ENCODE measurements around the gene GAS7. TPM values are rescaled to one million over a fixed set of nuclear protein-coding genes. Genes with fewer than 3 reads are reported as not detected.
A peak's percentile ranks its signal among the peaks of the same experiment; 100 is the strongest.

The GAS7 gene
- total and polyA plus RNA-seq, 8 donors: 4.1 to 185 (median 30.5) TPM

DNA sequence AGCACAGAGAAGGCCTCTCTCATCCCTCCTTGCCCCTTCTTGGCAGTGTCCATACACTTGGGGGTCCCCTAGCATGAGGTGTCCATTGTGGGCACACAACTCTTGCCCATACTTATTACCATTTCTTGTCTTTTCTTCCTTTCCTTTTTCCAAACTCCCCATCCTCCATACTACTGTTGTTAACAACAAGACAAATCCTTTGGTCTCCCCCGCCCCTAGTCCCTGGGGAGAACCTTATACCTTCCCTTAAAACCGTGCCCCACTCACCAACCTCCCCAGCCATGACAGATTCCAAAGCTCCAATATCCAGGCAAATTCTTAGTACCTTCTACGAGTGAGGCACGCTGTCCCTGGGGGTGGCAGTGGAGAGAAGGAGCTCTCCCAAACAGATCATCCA, 82.9 kb downstream of the GAS7 start:
- peaks cover 4 to 68% (median 42%) of the 10 kb centered on the region in 4 donors for H3K4me1 ChIP-seq
- H3K27me3 ChIP-seq: no peaks in the 10 kb centered on the region
- no peak overlapping the region for H3K4me3 ChIP-seq
- intact Hi-C loops (cut with DNase I; ENCODE audit: low total_unique reads): no loop called here
- no peak for TF ChIP-seq POLR2A (IDR thresholded peaks at IDR 0.05)
- no peak for TF ChIP-seq POLR2AphosphoS5 (IDR thresholded peaks at IDR 0.05)
- TF ChIP-seq EP300 (IDR thresholded peaks at IDR 0.05): no peak
- TF ChIP-seq, protein P1, sequence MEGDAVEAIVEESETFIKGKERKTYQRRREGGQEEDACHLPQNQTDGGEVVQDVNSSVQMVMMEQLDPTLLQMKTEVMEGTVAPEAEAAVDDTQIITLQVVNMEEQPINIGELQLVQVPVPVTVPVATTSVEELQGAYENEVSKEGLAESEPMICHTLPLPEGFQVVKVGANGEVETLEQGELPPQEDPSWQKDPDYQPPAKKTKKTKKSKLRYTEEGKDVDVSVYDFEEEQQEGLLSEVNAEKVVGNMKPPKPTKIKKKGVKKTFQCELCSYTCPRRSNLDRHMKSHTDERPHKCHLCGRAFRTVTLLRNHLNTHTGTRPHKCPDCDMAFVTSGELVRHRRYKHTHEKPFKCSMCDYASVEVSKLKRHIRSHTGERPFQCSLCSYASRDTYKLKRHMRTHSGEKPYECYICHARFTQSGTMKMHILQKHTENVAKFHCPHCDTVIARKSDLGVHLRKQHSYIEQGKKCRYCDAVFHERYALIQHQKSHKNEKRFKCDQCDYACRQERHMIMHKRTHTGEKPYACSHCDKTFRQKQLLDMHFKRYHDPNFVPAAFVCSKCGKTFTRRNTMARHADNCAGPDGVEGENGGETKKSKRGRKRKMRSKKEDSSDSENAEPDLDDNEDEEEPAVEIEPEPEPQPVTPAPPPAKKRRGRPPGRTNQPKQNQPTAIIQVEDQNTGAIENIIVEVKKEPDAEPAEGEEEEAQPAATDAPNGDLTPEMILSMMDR (IDR thresholded peaks at IDR 0.05): no peak
- WGBS, 5 donors: 77 to 86% (median 84%) methylated on average over 4 of the region's 4 CpGs
- H3K36me3 ChIP-seq: no peaks in the 10 kb centered on the region
- H3K9me3 ChIP-seq: no peaks in the 10 kb centered on the region
- DNase-seq: no peak
- peak overlapping the region; percentile 24 to 88 (median 87) for H3K27ac ChIP-seq

DNA sequence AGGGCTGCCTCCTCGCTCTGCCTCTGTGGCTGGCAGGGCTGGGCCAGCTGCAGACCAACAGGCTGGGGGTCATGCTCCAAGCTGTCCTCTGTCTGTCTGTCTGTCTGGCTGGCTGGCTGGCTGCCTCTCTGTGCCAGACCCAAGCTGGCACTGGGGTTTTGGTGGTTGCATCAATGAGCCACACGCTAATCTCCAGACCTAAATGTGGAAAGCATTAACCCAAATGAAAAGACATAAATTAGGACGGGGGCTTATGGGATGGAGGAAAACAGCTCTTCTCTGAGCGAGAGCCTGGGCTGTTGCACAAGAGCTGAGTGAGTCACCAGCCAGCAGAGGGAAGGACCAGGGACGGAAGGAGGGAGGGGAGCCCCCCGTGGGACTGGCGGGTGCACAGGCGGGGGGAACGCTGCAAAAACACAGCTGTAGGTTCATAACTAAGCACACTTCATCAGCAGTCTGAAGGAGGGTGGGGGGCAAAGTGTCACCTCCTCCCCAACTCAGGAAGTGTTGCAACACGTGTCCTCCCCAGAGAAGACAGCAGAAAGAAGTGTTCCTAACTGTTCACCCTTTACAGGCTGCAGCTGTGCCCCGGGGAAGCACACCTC, 83.4 kb downstream of the GAS7 start:
- 18 to 28% (median 24%) methylated on average over 10 to 11 of the region's 11 CpGs for WGBS, 5 donors
- no peaks in the 10 kb centered on the region for H3K9me3 ChIP-seq
- H3K4me3 ChIP-seq: no peak overlapping the region
- H3K4me1 ChIP-seq: peaks cover 4 to 63% (median 37%) of the 10 kb centered on the region in 4 donors
- peak overlapping the region; percentile 73 to 88 (median 87) for H3K27ac ChIP-seq
- peak; percentile 69 to 94 for DNase-seq
- TF ChIP-seq POLR2AphosphoS5 (IDR thresholded peaks at IDR 0.05): peak; percentile 29 to 73 (median 67)
- no peak for TF ChIP-seq POLR2A (IDR thresholded peaks at IDR 0.05)
- no peaks in the 10 kb centered on the region for H3K36me3 ChIP-seq
- no peaks in the 10 kb centered on the region for H3K27me3 ChIP-seq
- intact Hi-C loops (cut with DNase I; ENCODE audit: low total_unique reads): no loop called here

DNA sequence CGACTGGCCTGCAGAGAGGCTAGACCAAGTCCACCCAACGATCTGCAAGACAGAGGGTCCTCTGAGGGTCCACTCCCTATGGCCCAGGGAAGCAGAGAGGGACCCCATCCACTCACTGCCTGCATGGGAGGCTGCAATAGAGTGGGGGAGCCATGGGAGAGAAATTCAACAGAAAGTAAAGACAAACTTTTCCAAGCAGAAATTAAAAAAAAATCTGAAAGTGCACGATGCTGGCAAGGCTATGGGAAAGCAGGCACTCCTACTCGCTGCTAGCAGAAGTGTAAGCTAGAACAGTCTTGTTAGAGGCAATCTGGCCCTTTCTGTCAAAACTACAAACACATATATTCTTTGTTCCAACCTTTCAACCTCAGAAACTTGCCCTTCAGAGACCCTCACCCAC, 85.4 kb downstream of the GAS7 start:
- no peaks in the 10 kb centered on the region for H3K27me3 ChIP-seq
- no peak for TF ChIP-seq POLR2A (IDR thresholded peaks at IDR 0.05)
- TF ChIP-seq EP300 (IDR thresholded peaks at IDR 0.05): no peak
- TF ChIP-seq POLR2AphosphoS5 (IDR thresholded peaks at IDR 0.05): no peak
- TF ChIP-seq, protein P1 (IDR thresholded peaks at IDR 0.05): no peak
- peak overlapping the region in 2 of 5 donors; percentile 87 to 88 for H3K27ac ChIP-seq
- peaks cover 4 to 43% (median 22%) of the 10 kb centered on the region in 4 donors for H3K4me1 ChIP-seq
- intact Hi-C loops (cut with DNase I; ENCODE audit: low total_unique reads): no loop called here
- no peak for DNase-seq
- no peak overlapping the region for H3K4me3 ChIP-seq
- WGBS, 5 donors: 65 to 72% (median 71%) methylated on average over 4 of the region's 4 CpGs
- no peaks in the 10 kb centered on the region for H3K36me3 ChIP-seq
- no peaks in the 10 kb centered on the region for H3K9me3 ChIP-seq

DNA sequence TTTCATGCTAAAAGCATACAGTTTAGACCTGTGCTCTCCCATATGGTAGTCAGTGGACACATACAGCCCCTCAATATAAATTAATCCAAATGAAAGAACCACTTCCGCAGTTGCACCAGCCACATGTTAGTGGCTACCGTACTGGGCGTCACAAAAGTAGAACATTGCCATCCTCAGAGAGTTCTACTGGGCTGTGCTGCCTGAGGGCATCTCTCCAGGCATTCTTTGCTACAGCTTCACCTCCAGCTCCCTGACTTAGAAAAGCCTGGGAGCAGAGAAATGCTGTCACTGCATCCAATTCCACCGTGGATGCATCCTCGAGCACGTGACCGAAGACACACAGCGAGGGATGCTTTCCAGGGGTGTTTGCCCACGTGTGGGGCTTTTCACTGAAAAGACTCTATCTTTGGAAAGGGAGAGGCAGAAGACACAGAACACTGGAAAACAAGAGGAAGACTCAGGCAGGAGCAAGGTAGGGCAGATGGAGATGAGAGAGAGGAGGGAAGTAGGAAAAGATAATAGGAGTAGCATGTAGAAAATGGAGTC, 86.4 kb downstream of the GAS7 start:
- peak overlapping the region in 1 of 5 donors; percentile 87 for H3K27ac ChIP-seq

More for the DNA sequence above, 86.4 kb downstream of the GAS7 start:
- no peak overlapping the region for H3K4me3 ChIP-seq
- no peak for TF ChIP-seq EP300 (IDR thresholded peaks at IDR 0.05)
- TF ChIP-seq, protein P1 (IDR thresholded peaks at IDR 0.05): no peak
- no peak for TF ChIP-seq POLR2A (IDR thresholded peaks at IDR 0.05)
- TF ChIP-seq POLR2AphosphoS5 (IDR thresholded peaks at IDR 0.05): no peak
- WGBS, 5 donors: 82 to 94% (median 90%) methylated on average over 9 of the region's 9 CpGs
- intact Hi-C loops (cut with DNase I; ENCODE audit: low total_unique reads): no loop called here
- peaks cover 4 to 37% (median 18%) of the 10 kb centered on the region in 4 donors for H3K4me1 ChIP-seq
- H3K36me3 ChIP-seq: no peaks in the 10 kb centered on the region
- DNase-seq: no peak
- H3K9me3 ChIP-seq: no peaks in the 10 kb centered on the region
- no peaks in the 10 kb centered on the region for H3K27me3 ChIP-seq

All from stomach (tissue), 9 donors.